SK-N-SH (cell line): ENCODE measurements around the gene LCORL. TPM values are rescaled to one million over a fixed set of nuclear protein-coding genes. Genes with fewer than 3 reads are reported as not detected.
"Not testable (repeated sequence)": the region's sequence is repeated elsewhere in the genome, so short reads cannot be mapped to it uniquely, and the experiment has no call there.

Source experiments
- CTCF ChIA-PET: fragments of 300-600, 350-600 bp; formaldehyde crosslinking; extraction: SDS; loops from one replicate; lab custom pipeline; 2021; lab: Yijun Ruan, JAX
- POLR2A ChIA-PET: fragments of 350-600 bp; sonication (Branson Sonifier 250); formaldehyde crosslinking; extraction: SDS; loops from one replicate; lab custom pipeline; 2020; ENCODE audit warnings: antibody characterized with exemption, inconsistent platforms; lab: Yijun Ruan, JAX
- DNase-seq: peaks from one replicate; pipeline ENCODE4 v3.0.0; 2012
- H2AFZ ChIP-seq: fragments of 200-600 bp; sonication (generic); 2 replicates; pipeline ENCODE4 v1.8.1; 2016; ENCODE audit warnings: antibody characterized with exemption, mild to moderate bottlenecking, low read depth
- H3F3A ChIP-seq: fragments of 200-600 bp; sonication (generic); replicated peaks from 2 replicates; pipeline ENCODE3; 2016; ENCODE audit warnings: antibody characterized with exemption, mild to moderate bottlenecking; ENCODE audit not compliant: insufficient read depth
- H3K27ac ChIP-seq, 2 experiments: fragments of 200-500 bp in 1 of 2; fragments of 200-600 bp in 1 of 2; sonication (Bioruptor generic) in 1 of 2; sonication (generic), shearing (Covaris generic) in 1 of 2; 2 replicates each; pipeline versions ENCODE4 v1.5.1 to v1.6.1; 2014 to 2016; ENCODE audit warnings: low read depth in 2 of 2, inconsistent platforms in 1 of 2, low read length in 1 of 2, mild to moderate bottlenecking in 1 of 2, mixed read lengths in 1 of 2
- H3K27me3 ChIP-seq: fragments of 200-600 bp; sonication (generic), shearing (Covaris generic); 2 replicates; pipeline ENCODE4 v1.6.1; 2016; ENCODE audit warnings: mixed run types; ENCODE audit not compliant: insufficient read depth
- H3K36me3 ChIP-seq, 2 experiments: fragments of 200-500 bp in 1 of 2; fragments of 200-600 bp in 1 of 2; sonication (Bioruptor generic) in 1 of 2; sonication (generic) in 1 of 2; replicated peaks in 1 of 2; 2 replicates each; pipeline versions ENCODE3 to v1.5.1; 2014 to 2016; ENCODE audit warnings: low read length in 1 of 2, mild to moderate bottlenecking in 1 of 2; ENCODE audit not compliant: insufficient read depth in 2 of 2, control insufficient read depth in 1 of 2
- H3K4me1 ChIP-seq, 2 experiments: fragments of 200-500 bp in 1 of 2; fragments of 200-600 bp in 1 of 2; sonication (Bioruptor generic) in 1 of 2; sonication (generic), shearing (Covaris generic) in 1 of 2; 2 replicates each; pipeline versions ENCODE4 v1.5.1 to v1.6.1; 2014 to 2016; ENCODE audit warnings: low read depth in 1 of 2, low read length in 1 of 2, mixed run types in 1 of 2; ENCODE audit not compliant: insufficient read depth in 2 of 2, control insufficient read depth in 1 of 2
- H3K4me2 ChIP-seq: fragments of 200-600 bp; sonication (generic), shearing (Covaris generic); 2 replicates; pipeline ENCODE4 v1.6.1; 2017; ENCODE audit warnings: mixed run types
- H3K4me3 ChIP-seq, 2 experiments: fragments of 200-500 bp in 1 of 2; fragments of 200-600 bp in 1 of 2; sonication (Bioruptor generic) in 1 of 2; sonication (generic), shearing (Covaris generic) in 1 of 2; 2 replicates each; pipeline versions ENCODE4 v1.5.1 to v1.8.1; 2014 to 2016; ENCODE audit warnings: low read depth in 2 of 2, inconsistent platforms in 1 of 2, low read length in 1 of 2, mild to moderate bottlenecking in 1 of 2, mixed read lengths in 1 of 2, moderate library complexity in 1 of 2
- H3K79me2 ChIP-seq: fragments of 200-600 bp; sonication (generic); 2 replicates; pipeline ENCODE4 v1.8.1; 2017; ENCODE audit warnings: mild to moderate bottlenecking; ENCODE audit not compliant: insufficient read depth
- H3K9ac ChIP-seq: fragments of 200-600 bp; sonication (generic); 2 replicates; pipeline ENCODE4 v1.6.1; 2017; ENCODE audit warnings: mixed run types
- H3K9me2 ChIP-seq: fragments of 200-600 bp; sonication (generic); 2 replicates; pipeline ENCODE4 v1.6.1; 2017; ENCODE audit warnings: mixed run types
- H3K9me3 ChIP-seq: fragments of 200-600 bp; sonication (generic); 2 replicates; pipeline ENCODE4 v1.6.1; 2017; ENCODE audit warnings: mixed run types, mild to moderate bottlenecking, moderate library complexity
- H4K20me1 ChIP-seq: fragments of 200-600 bp; sonication (generic); 2 replicates; pipeline ENCODE4 v1.6.1; 2017; ENCODE audit warnings: mild to moderate bottlenecking, mixed run types; ENCODE audit not compliant: insufficient read depth
- FOSL2 ChIP-seq: IDR thresholded peaks from 2 replicates; pipeline ENCODE4 v1.4.0; 2012; ENCODE audit warnings: low read depth, mild to moderate bottlenecking, moderate library complexity, borderline replicate concordance
- FOXJ3 ChIP-seq: sonication (generic); formaldehyde crosslinking; IDR thresholded peaks from 2 replicates; pipeline ENCODE4 v1.5.1; 2020; ENCODE audit warnings: mild to moderate bottlenecking, missing genetic modification reagents
- GABPA ChIP-seq: IDR thresholded peaks from 2 replicates; pipeline ENCODE4 v1.4.0; 2012; ENCODE audit warnings: low read depth, mild to moderate bottlenecking
- GATA2 ChIP-seq: sonication (generic); formaldehyde crosslinking; IDR thresholded peaks from 2 replicates; pipeline ENCODE4 v1.5.0; 2020; ENCODE audit warnings: mild to moderate bottlenecking, missing genetic modification reagents
- NFIC ChIP-seq: IDR thresholded peaks from 2 replicates; pipeline ENCODE4 v1.4.0; 2012; ENCODE audit warnings: borderline replicate concordance
- PBX3 ChIP-seq: IDR thresholded peaks from 2 replicates; pipeline ENCODE4; 2012
- RAD21 ChIP-seq: IDR thresholded peaks from 2 replicates; pipeline ENCODE4 v1.6.1; 2012; ENCODE audit warnings: mild to moderate bottlenecking, low read length
- REST ChIP-seq: IDR thresholded peaks from 2 replicates; pipeline ENCODE4 v1.6.1; 2012; ENCODE audit warnings: mild to moderate bottlenecking, low read depth, low read length, moderate library complexity
- SIN3A ChIP-seq: IDR thresholded peaks from 2 replicates; pipeline ENCODE4 v1.6.1; 2012; ENCODE audit warnings: low read depth, mild to moderate bottlenecking, low read length, moderate library complexity, borderline replicate concordance
- USF2 ChIP-seq: fragments of 150-350 bp; IDR thresholded peaks from 2 replicates; pipeline ENCODE4 v1.6.1; 2017; ENCODE audit warnings: antibody characterized with exemption, low read length, low read depth, borderline replicate concordance
- YY1 ChIP-seq: IDR thresholded peaks from 2 replicates; pipeline ENCODE4 v1.4.0; 2012; ENCODE audit warnings: low read depth, mild to moderate bottlenecking
- ZBTB33 ChIP-seq: IDR thresholded peaks from 2 replicates; pipeline ENCODE4 v1.4.0; 2012; ENCODE audit warnings: low read depth, borderline replicate concordance
- WGBS: methylation state at CpG from one replicate; pipeline ENCODE4 v1.1.6; 2017; ENCODE audit warnings: low lambda C conversion rate; 5-methylcytosine and 5-hydroxymethylcytosine counted together
- polyA plus RNA-seq, 3 experiments: library from polyadenylated mRNA; depleted of rRNA; stranded (reverse); fragments of >200 nt; gene quantifications; 2 replicates each; pipeline ENCODE4 v1.2.3, GENCODE V29; 2012

LCORL gene
- polyA plus RNA-seq, 1 of the 3 experiments (the other 2 are of a cell fraction), result 1.9 TPM

- no peak for TF ChIP-seq REST
- TF ChIP-seq GABPA, result no peak
- TF ChIP-seq SIN3A, result no peak
- no peak for TF ChIP-seq ZBTB33
- no peak for TF ChIP-seq PBX3
- TF ChIP-seq FOXJ3 (CRISPR knock-in tag), result no peak
- TF ChIP-seq YY1, result no peak
- TF ChIP-seq RAD21, result no peak
- no peak for TF ChIP-seq NFIC
These were observed 154.7 kb downstream of the LCORL start (continued) for GRCh38 chr4:17866810-17867209.

GRCh38 chr4:17865866-17866363, 155.6 kb downstream of the LCORL start:
- Histone ChIP-seq H3K4me2 (no peak overlapping the region), H4K20me1 (no peaks in the 10 kb centered on the region), H2AFZ (no peak overlapping the region), H3K36me3 (peaks cover 0 to 5% of the 10 kb centered on the region in 2 experiments), H3K27ac (no peak overlapping the region), H3K9me3 (no peaks in the 10 kb centered on the region), H3K4me1 (no peaks in the 10 kb centered on the region), H3K9ac (no peak overlapping the region), H3K27me3 (no peaks in the 10 kb centered on the region), H3K79me2 (no peaks in the 10 kb centered on the region), H3K9me2 (no peaks in the 10 kb centered on the region), H3K4me3 (no peak overlapping the region), H3F3A (no peaks in the 10 kb centered on the region)
- CTCF ChIA-PET, result no interaction called here
- POLR2A ChIA-PET, result no interaction called here
- no peak for DNase-seq
- no peak for TF ChIP-seq USF2
- TF ChIP-seq FOSL2, result no peak
- TF ChIP-seq GATA2, result no peak
- WGBS, result 93% methylated on average over 1 of the region's 1 CpG

GRCh38 chr4:17861906-17862305, 159.6 kb downstream of the LCORL start:
- H3K79me2 ChIP-seq, H3K27me3 ChIP-seq, H3K36me3 ChIP-seq, H3K4me1 ChIP-seq, H3K9ac ChIP-seq, H3F3A ChIP-seq, POLR2A ChIA-PET, H3K9me2 ChIP-seq, CTCF ChIA-PET, H3K4me3 ChIP-seq, H3K4me2 ChIP-seq, H2AFZ ChIP-seq, H4K20me1 ChIP-seq, H3K9me3 ChIP-seq, DNase-seq, H3K27ac ChIP-seq: not testable (repeated sequence)
